Activated CD4-positive, alpha-beta T cell treated with anti-CD3 and anti-CD28 coated beads, Interleukin-2, amount 50 U/mL, for 16 hours (primary cell): ENCODE data around the gene MAN1C1.

ENCODE experiments used
- DNase-seq: peaks from one replicate; pipeline ENCODE4 v3.0.0-alpha.2; 2020

Gene MAN1C1

GRCh38 chr1:25614501-25615171 lies 2.0 kb upstream of the MAN1C1 start:
- no peak for DNase-seq

GRCh38 chr1:25615172-25615541 lies 1.4 kb upstream of the MAN1C1 start:
- no peak for DNase-seq

GRCh38 chr1:25615563-25616094 lies 962 bp upstream of the MAN1C1 start:
- DNase-seq, result no peak

DNA sequence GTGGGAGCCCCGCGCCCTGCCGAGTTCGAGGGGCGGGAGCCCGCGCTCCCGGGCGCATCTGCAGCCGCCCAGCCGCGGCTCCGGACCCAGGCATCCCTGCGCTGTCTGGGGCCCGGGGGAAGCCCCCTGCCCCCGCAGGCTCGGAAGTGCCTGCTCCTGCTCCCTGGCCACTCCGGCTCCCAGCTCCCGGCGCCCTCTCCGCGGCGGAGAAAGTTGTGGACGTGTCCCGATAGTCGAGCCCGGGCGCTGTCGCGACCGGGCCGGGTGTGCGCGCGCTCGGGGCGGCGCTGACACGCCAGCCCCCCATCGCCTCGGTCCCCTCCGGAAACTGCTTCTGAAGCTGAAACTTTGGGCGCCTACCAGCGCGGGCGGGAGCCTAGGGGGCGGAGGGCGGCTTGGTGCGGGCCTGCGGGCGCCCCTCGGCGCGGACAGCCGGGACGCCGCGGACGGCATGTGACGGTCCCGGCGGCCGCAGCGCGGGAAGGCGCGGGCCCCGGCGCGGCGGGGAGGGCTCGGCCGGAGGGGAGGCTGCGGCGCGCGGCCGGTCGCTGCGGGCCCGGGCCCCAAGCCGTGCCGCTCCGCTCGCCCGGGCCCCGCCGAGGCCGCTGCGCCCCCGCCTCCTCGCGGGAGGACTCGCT lies 515 bp downstream of the MAN1C1 start:
- DNase-seq, result no peak

GRCh38 chr1:25617625-25618432 lies 1.2 kb downstream of the MAN1C1 start:
- no peak for DNase-seq

- DNase-seq, result no peak
These were observed 1.8 kb downstream of the MAN1C1 start for GRCh38 chr1:25618433-25618808.

DNA sequence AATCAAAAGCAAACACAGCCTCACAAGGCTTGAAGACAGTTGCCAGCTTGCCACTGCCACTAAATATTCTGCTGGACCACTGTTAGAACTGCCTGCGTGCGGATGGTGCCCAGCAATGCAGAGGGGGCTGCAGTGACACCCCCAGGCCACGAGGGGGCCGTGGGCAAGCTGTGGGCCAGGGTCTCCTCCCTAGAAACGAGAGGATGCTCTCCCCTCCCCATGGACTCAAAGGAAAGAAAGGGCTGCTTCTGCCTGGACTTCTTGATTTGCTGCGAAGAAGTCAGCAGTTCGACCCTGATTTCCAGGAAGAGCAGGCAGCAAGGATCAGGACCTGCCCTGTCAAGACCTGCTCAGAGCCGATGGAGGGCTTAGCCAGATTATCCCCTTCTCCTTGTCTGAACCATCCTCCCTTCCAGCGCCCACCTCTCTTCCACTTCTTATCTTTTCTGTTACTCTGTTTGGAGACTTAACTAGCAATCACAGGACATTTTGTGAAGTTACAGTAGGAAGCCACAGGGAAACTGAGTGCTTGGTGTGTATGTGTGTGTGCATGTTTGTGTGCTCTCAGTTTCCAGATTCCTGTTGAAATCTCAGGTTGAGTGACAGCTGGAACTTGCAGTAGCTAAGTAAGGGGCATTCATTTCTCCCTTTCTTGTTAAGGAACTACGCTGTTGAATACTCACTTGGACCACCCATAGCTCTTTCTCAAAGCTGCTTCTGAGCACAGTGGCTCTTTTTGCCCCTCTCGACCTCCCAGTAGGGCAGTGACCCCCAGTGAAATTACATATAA lies 2.7 kb downstream of the MAN1C1 start:
- DNase-seq, result peak; percentile 33

- peak; percentile 36 for DNase-seq
These were observed 3.6 kb downstream of the MAN1C1 start for GRCh38 chr1:25620211-25620610.

DNA sequence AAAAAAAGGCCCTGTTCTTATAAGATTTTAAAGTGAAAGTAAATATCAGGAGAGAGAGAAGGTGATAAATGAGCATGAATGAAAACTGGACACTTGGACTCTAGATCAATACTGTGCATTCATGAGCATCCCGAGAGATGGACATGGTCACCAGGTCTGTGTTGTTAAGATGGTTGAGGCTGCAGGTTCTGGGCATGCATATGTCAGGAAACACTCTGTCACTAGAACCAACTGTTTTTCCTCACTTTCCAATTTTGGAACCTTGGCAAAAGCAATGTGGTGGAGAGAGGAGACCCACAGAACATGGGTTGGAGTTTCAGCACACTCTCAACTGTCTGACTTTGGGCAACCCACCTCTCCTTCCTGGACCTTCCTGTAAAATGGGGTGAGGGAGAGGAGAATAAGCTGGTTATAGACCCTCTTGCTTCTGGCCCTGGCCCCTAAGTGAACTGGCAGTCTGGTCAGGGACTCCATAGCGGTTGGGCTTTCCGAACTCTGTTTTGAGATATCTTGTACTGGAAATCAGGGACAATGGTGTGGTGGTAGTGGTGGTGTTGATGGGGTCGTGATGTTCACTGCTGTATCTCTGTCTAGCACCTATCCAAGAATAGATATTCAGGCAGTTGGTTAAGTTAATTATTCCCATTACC lies 4.2 kb downstream of the MAN1C1 start:
- DNase-seq, result no peak

DNA sequence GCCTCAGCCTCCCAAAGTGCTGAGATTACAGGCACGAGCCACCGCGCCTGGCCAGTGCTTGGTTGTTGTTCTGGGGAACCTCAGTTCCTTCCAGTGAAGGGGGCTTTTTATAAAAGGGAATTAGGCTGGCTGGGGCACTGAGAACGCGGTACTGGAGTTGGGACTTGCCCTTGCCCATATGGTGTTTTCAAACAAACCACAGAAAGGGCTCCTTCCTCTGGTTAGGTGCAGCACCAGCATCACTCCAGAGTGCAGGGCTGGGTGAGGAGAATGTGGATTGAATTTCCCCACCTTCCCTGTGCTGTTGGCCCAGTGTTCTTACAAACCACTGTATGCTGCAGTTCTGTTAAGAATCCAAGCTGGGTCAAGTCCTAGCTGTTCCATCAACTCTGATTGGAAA lies 5.3 kb downstream of the MAN1C1 start:
- DNase-seq, result no peak

DNA sequence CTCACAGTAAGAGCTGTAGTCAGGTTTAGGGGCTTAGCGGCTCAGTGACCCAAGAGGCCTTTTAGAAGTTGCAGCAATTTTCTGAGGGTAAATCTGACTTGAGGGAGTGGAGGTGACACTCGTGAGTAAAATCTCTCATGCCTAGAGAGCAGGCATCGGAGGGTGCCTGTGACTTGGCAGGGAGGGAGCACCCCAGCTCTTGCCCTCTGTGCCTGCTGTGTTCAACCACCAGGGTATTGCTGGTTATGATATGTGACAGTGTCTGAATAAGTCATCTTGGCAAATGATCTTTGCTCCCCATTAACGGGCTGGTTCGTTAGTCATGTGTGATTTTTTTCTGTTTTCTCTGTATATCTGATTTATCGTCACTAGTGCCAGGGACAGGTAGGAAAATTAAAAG lies 5.9 kb downstream of the MAN1C1 start:
- DNase-seq, result no peak

DNA sequence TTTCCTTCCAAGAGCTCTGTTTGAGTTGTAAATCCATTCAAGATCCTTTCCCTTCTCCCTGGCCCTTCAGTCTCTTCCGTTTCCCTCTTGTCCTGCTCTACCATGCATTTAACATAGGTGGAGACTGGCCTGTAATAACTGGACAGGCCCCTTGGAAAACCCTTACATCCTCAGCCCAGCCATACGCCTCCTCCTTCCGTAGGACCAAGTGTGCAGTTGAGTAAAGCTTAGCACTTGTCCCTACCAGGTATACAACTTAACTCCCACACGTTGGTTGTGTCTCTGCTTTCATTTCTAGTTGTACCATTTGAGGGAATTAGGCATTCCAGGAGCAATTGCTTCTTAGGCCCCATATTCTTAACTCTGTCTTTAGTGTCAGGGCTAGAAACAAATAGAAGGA lies 6.4 kb downstream of the MAN1C1 start:
- DNase-seq, result no peak

- no peak for DNase-seq
These were observed 7.1 kb downstream of the MAN1C1 start for GRCh38 chr1:25623731-25624130.

DNA sequence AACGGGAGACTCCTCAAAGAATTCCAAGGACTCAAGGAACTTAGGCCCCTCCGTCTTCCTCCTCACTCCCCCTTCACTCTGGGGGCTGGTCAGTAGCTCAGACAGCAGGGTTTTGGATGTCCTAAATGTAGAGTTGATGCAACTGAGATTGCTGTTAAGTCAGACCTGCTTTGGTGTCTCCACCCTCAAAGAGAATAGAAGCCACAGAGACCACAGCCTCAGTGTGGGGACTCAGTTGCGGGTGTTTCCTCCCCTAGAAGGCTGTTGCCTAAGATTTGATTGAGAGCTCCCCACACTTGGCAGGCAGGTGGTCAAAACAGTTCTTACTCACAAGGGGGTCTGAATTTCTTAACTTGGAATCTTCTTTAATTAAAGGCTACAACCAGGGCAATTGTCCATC lies 7.6 kb downstream of the MAN1C1 start:
- no peak for DNase-seq

DNA sequence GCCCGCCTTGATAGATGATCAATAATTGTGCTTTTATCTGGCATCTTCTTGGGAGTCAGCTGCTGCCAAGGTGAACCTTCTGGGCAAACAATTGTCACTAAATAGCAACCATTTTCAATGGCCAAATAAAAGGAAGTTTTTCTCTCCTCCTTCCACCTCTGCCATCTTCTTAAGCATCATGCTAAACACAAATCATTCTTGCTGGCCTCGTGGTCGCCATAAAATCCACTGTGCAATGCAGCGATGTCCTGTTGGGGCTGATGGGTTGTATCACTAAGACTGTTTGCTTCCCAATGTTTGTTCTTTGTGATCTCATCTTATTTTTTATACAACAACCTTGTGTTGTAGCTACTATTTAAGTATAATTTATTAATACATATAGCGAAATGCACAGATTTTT lies 8.0 kb downstream of the MAN1C1 start:
- DNase-seq, result no peak

- DNase-seq, result no peak
These were observed 9.4 kb downstream of the MAN1C1 start for GRCh38 chr1:25626018-25626417.

GRCh38 chr1:25628741-25629421 lies 12.3 kb downstream of the MAN1C1 start:
- DNase-seq, result no peak

- no peak for DNase-seq
These were observed 13.2 kb downstream of the MAN1C1 start for GRCh38 chr1:25629836-25630235.

- no peak for DNase-seq
These were observed 15.3 kb downstream of the MAN1C1 start for GRCh38 chr1:25631750-25632485.

DNA sequence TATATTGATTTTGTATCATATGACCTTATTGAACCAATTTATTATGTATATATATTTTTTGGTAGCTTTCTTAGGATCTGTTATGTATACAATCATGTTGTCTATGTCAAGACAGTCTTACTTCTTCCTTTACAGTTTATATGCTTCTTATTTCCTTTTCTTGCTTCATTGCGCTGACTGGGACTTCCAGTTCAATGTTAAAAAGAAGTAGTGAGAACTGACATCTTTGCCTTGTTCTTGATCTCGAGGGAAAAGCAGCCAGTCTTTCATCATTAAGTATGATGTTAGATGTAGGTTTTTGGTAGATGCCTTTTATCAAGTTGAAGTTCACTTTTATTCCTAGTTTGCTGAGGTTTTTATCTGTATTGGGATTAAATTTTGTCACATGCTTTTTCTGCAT lies 17.5 kb downstream of the MAN1C1 start:
- no peak for DNase-seq

GRCh38 chr1:25634896-25635295 lies 18.3 kb downstream of the MAN1C1 start:
- DNase-seq, result no peak
